Endothelial cell (in vitro differentiated cells): ENCODE results near the gene CAPZB. TPM values are rescaled to one million over a fixed set of nuclear protein-coding genes. Genes with fewer than 3 reads are reported as not detected.
"Not testable (repeated sequence)": the region's sequence is repeated elsewhere in the genome, so short reads cannot be mapped to it uniquely, and the experiment has no call there.

ENCODE experiments used
- DNase-seq: peaks from one replicate; pipeline ENCODE4 v3.0.0; 2021; ENCODE audit warnings: low spot score
- H3K27ac Mint-ChIP-seq: one replicate; pipeline ENCODE4 v1.8.0; 2021; ENCODE audit warnings: mixed read lengths, inconsistent platforms; ENCODE audit not compliant: unreplicated experiment
- H3K27me3 Mint-ChIP-seq: one replicate; pipeline ENCODE4 v1.8.0; 2021; ENCODE audit warnings: mild to moderate bottlenecking, moderate library complexity, mixed read lengths, inconsistent platforms; ENCODE audit not compliant: unreplicated experiment
- H3K36me3 Mint-ChIP-seq: one replicate; pipeline ENCODE4 v1.8.0; 2021; ENCODE audit warnings: mild to moderate bottlenecking, low read depth, mixed read lengths, inconsistent platforms; ENCODE audit not compliant: unreplicated experiment
- H3K4me1 Mint-ChIP-seq: one replicate; pipeline ENCODE4 v1.8.0; 2021; ENCODE audit warnings: mild to moderate bottlenecking, mixed read lengths, inconsistent platforms; ENCODE audit not compliant: unreplicated experiment
- H3K4me3 Mint-ChIP-seq: one replicate; pipeline ENCODE4 v1.8.0; 2021; ENCODE audit warnings: mild to moderate bottlenecking, mixed read lengths, inconsistent platforms; ENCODE audit not compliant: unreplicated experiment
- H3K9me3 Mint-ChIP-seq: one replicate; pipeline ENCODE4 v1.8.0; 2021; ENCODE audit warnings: mixed read lengths, inconsistent platforms; ENCODE audit not compliant: unreplicated experiment
- total RNA-seq: library from RNA; stranded (reverse); fragmentation: NEBNext Ultra II Directional; extraction: Animal tissue kit (Norgen Biotek cat#: 25700); gene quantifications from one replicate; pipeline ENCODE4 v1.2.1, GENCODE V29; 2021; ENCODE audit not compliant: unreplicated experiment
- TF ChIP-seq, protein P1 (sequence below): fragments of 200-600 bp; sonication (generic); IDR thresholded peaks from one replicate; pipeline ENCODE4 v1.5.0; 2021; ENCODE audit warnings: antibody characterized with exemption; ENCODE audit not compliant: unreplicated experiment

CAPZB gene
- total RNA-seq, 1 donor from 2014 or later: 414 TPM

DNA sequence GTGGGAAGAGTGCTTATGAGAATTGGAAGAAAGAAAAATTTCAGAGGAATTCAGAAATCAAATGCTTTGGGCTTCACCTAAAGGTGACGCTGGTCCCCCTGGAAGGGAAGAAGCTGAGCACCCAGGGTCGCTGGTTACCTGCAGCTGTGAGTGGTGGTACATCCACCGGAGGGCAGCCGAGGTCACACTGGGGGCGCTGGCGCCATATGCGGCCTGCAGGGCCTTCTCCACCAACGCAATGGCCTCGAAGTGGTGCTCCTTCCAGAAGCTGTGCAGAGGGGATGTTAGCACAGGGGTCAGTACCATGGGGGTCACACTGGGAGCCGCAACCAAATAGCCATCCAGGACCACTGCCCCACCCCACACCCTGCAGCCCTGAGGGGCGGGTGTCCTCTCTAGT, 179.5 kb downstream of the CAPZB start:
- Mint-ChIP-seq H3K9me3 (no peaks in the 10 kb centered on the region), H3K4me3 (no peak overlapping the region), H3K27ac (no peak overlapping the region), H3K4me1 (peaks cover under 1% of the 10 kb centered on the region), H3K36me3 (peaks cover 44% of the 10 kb centered on the region), H3K27me3 (peaks cover 8% of the 10 kb centered on the region)
- no peak for DNase-seq
- TF ChIP-seq, protein P1, sequence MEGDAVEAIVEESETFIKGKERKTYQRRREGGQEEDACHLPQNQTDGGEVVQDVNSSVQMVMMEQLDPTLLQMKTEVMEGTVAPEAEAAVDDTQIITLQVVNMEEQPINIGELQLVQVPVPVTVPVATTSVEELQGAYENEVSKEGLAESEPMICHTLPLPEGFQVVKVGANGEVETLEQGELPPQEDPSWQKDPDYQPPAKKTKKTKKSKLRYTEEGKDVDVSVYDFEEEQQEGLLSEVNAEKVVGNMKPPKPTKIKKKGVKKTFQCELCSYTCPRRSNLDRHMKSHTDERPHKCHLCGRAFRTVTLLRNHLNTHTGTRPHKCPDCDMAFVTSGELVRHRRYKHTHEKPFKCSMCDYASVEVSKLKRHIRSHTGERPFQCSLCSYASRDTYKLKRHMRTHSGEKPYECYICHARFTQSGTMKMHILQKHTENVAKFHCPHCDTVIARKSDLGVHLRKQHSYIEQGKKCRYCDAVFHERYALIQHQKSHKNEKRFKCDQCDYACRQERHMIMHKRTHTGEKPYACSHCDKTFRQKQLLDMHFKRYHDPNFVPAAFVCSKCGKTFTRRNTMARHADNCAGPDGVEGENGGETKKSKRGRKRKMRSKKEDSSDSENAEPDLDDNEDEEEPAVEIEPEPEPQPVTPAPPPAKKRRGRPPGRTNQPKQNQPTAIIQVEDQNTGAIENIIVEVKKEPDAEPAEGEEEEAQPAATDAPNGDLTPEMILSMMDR: no peak

GRCh38 chr1:19304081-19304480, 181.3 kb downstream of the CAPZB start:
- H3K27me3 Mint-ChIP-seq, H3K9me3 Mint-ChIP-seq, H3K27ac Mint-ChIP-seq, DNase-seq, H3K4me1 Mint-ChIP-seq: not testable (repeated sequence)
- Mint-ChIP-seq H3K4me3 (peak overlapping the region; percentile 26), H3K36me3 (peaks cover 44% of the 10 kb centered on the region)

GRCh38 chr1:19300211-19300610, 185.1 kb downstream of the CAPZB start:
- TF ChIP-seq, protein P1: no peak
- H3K27me3 Mint-ChIP-seq: peaks cover 2% of the 10 kb centered on the region
- peaks cover 24% of the 10 kb centered on the region for H3K36me3 Mint-ChIP-seq
- H3K9me3 Mint-ChIP-seq: peaks cover 3% of the 10 kb centered on the region
- no peak overlapping the region for H3K27ac Mint-ChIP-seq
- DNase-seq: no peak
- no peak overlapping the region for H3K4me3 Mint-ChIP-seq
- H3K4me1 Mint-ChIP-seq: no peaks in the 10 kb centered on the region

- Mint-ChIP-seq H3K4me1 (no peaks in the 10 kb centered on the region), H3K36me3 (peaks cover 17% of the 10 kb centered on the region), H3K27ac (no peak overlapping the region), H3K4me3 (no peak overlapping the region), H3K9me3 (peaks cover 13% of the 10 kb centered on the region), H3K27me3 (peaks cover 4% of the 10 kb centered on the region)
- DNase-seq: no peak
- TF ChIP-seq, protein P1: no peak
Measured at GRCh38 chr1:19294638-19295037, 190.7 kb downstream of the CAPZB start.

GRCh38 chr1:19289244-19289643, 196.1 kb downstream of the CAPZB start:
- no peak overlapping the region for H3K27ac Mint-ChIP-seq
- H3K4me3 Mint-ChIP-seq: no peak overlapping the region
- H3K9me3 Mint-ChIP-seq: peaks cover 2% of the 10 kb centered on the region
- H3K27me3 Mint-ChIP-seq: peaks cover 14% of the 10 kb centered on the region
- TF ChIP-seq, protein P1: no peak
- H3K36me3 Mint-ChIP-seq: peaks cover 2% of the 10 kb centered on the region
- no peak for DNase-seq
- no peaks in the 10 kb centered on the region for H3K4me1 Mint-ChIP-seq

Other genes with a start within 250 kb of the CAPZB start
- 50.5 TPM for gene EMC1, start 234.0 kb downstream of the CAPZB start, total RNA-seq
- 22.4 TPM for gene MRTO4, start 233.7 kb downstream of the CAPZB start, total RNA-seq
- gene AKR7A3, start 196.8 kb downstream of the CAPZB start, total RNA-seq: 1.1 TPM
- 34.1 TPM for gene AKR7A2, start 173.4 kb downstream of the CAPZB start, total RNA-seq
- 22.6 TPM for gene SLC66A1, start 173.2 kb downstream of the CAPZB start, total RNA-seq
- 38.1 TPM for gene NBL1, start 158.8 kb upstream of the CAPZB start, total RNA-seq
- gene HTR6, start 179.3 kb upstream of the CAPZB start, total RNA-seq: not detected